ENCODE measurements around the gene EPS15. TPM values are rescaled to one million over a fixed set of nuclear protein-coding genes. Genes with fewer than 3 reads are reported as not detected.
"Not testable (repeated sequence)": the region's sequence is repeated elsewhere in the genome, so short reads cannot be mapped to it uniquely, and the experiment has no call there.

Gene EPS15
- total RNA-seq, 1 experiment from 2014 or later = 54.4 TPM

GRCh38 chr1:51409755-51410541, 109.1 kb downstream of the EPS15 start:
- H3K9me3 ChIP-seq (ENCODE audit: control insufficient read depth, insufficient read depth, low read depth, low read length); H3K27me3 ChIP-seq (ENCODE audit: control insufficient read depth, insufficient read depth, low read length); POLR2A ChIA-PET; ATAC-seq; CTCF ChIA-PET; H3K4me1 ChIP-seq (ENCODE audit: control insufficient read depth, insufficient read depth, low read length); BruUV-seq (replicated peaks); DNase-seq (ENCODE audit: low read depth, low spot score); H3K4me3 ChIP-seq (ENCODE audit: low read depth in 2 of 2, low read length in 2 of 2); in situ Hi-C loops (cut with HindIII; ENCODE audit: low pct_unique_long_range_greater_than_20kb, low sequenced_read_pairs); H3K27ac ChIP-seq (ENCODE audit: low read length); intact Hi-C loops (cut with micrococcal nuclease; ENCODE audit: unreplicated experiment); H3K36me3 ChIP-seq (ENCODE audit: control insufficient read depth, insufficient read depth, low read length): not testable (repeated sequence)

DNA sequence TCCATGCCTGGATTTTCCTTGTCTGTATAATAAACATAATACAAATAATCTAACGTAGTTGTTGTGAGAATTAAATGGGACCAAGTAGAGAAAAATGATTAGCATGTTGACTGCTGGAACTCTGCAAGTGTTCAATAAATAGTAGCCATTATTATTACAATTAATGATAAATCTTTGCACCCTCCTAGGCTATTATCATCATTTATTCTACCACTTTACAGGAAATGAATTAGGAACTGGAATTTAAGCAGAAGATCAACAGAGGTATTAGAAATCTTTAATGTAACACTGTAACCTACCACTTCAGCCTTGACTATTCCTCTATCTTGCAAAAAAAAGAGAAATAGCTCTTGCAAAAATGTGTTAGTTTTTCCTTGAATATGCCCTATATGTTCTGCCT, 126.8 kb downstream of the EPS15 start:
- no peaks in the 10 kb centered on the region for H3K27me3 ChIP-seq (ENCODE audit: control insufficient read depth, insufficient read depth, low read length)
- DNase-seq (ENCODE audit: low read depth, low spot score) (no peak), ATAC-seq (no peak)
- no peak overlapping the region for H3K27ac ChIP-seq (ENCODE audit: low read length)
- CTCF ChIA-PET = no interaction called here
- no peak overlapping the region for H3K4me3 ChIP-seq (ENCODE audit: low read depth in 2 of 2, low read length in 2 of 2)
- intact Hi-C loops (cut with micrococcal nuclease; ENCODE audit: unreplicated experiment) = no loop called here
- in situ Hi-C loops (cut with HindIII; ENCODE audit: low pct_unique_long_range_greater_than_20kb, low sequenced_read_pairs) = no loop called here
- H3K36me3 ChIP-seq (ENCODE audit: control insufficient read depth, insufficient read depth, low read length) = peaks cover 6% of the 10 kb centered on the region; the same call in 1 of the 2 replicates
- POLR2A ChIA-PET = interaction anchor here (1.0 kb wide), 1 partner anchor 21 kb away, joined by 4 read pairs; no protein-coding TSS in a partner anchor
- no peak for TF ChIP-seq POLR2AphosphoS5 (IDR thresholded peaks at IDR 0.05; ENCODE audit: low read depth, low read length)
- no peak for TF ChIP-seq REST (IDR thresholded peaks at IDR 0.05; ENCODE audit: insufficient read depth in 1 of 2, low read depth in 2 of 2, low read length in 1 of 2)
- TF ChIP-seq SIN3A (IDR thresholded peaks at IDR 0.05; ENCODE audit: borderline replicate concordance, insufficient read depth, low read depth, low read length) = no peak
- TF ChIP-seq, protein P1, sequence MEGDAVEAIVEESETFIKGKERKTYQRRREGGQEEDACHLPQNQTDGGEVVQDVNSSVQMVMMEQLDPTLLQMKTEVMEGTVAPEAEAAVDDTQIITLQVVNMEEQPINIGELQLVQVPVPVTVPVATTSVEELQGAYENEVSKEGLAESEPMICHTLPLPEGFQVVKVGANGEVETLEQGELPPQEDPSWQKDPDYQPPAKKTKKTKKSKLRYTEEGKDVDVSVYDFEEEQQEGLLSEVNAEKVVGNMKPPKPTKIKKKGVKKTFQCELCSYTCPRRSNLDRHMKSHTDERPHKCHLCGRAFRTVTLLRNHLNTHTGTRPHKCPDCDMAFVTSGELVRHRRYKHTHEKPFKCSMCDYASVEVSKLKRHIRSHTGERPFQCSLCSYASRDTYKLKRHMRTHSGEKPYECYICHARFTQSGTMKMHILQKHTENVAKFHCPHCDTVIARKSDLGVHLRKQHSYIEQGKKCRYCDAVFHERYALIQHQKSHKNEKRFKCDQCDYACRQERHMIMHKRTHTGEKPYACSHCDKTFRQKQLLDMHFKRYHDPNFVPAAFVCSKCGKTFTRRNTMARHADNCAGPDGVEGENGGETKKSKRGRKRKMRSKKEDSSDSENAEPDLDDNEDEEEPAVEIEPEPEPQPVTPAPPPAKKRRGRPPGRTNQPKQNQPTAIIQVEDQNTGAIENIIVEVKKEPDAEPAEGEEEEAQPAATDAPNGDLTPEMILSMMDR (IDR thresholded peaks at IDR 0.05) = no peak
- no peak for TF ChIP-seq TCF7L2 (IDR thresholded peaks at IDR 0.05; ENCODE audit: low read depth, low read length)
- H3K4me1 ChIP-seq (ENCODE audit: control insufficient read depth, insufficient read depth, low read length) = no peaks in the 10 kb centered on the region
- no peaks in the 10 kb centered on the region for H3K9me3 ChIP-seq (ENCODE audit: control insufficient read depth, insufficient read depth, low read depth, low read length)
- no TSS peak for BruUV-seq (replicated peaks)

DNA sequence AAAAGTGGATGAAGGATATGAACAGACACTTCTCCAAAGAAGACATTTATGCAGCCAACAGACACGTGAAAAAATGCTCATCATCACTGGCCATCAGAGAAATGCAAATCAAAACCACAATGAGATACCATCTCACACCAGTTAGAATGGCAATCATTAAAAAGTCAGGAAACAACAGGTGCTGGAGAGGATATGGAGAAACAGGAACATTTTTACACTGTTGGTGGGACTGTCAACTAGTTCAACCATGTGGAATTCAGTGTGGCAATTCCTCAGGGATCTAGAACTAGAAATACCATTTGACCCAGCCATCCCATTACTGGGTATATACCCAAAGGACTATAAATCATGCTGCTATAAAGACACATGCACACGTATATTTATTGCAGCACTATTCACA, 128.4 kb downstream of the EPS15 start:
- BruUV-seq (replicated peaks); H3K9me3 ChIP-seq (ENCODE audit: control insufficient read depth, insufficient read depth, low read depth, low read length); POLR2A ChIA-PET; ATAC-seq; H3K36me3 ChIP-seq (ENCODE audit: control insufficient read depth, insufficient read depth, low read length); H3K27me3 ChIP-seq (ENCODE audit: control insufficient read depth, insufficient read depth, low read length); in situ Hi-C loops (cut with HindIII; ENCODE audit: low pct_unique_long_range_greater_than_20kb, low sequenced_read_pairs); DNase-seq (ENCODE audit: low read depth, low spot score); H3K27ac ChIP-seq (ENCODE audit: low read length); H3K4me1 ChIP-seq (ENCODE audit: control insufficient read depth, insufficient read depth, low read length); H3K4me3 ChIP-seq (ENCODE audit: low read depth in 2 of 2, low read length in 2 of 2); intact Hi-C loops (cut with micrococcal nuclease; ENCODE audit: unreplicated experiment); CTCF ChIA-PET: not testable (repeated sequence)

GRCh38 chr1:51387288-51387687, 131.8 kb downstream of the EPS15 start:
- intact Hi-C loops (cut with micrococcal nuclease; ENCODE audit: unreplicated experiment); H3K4me1 ChIP-seq (ENCODE audit: control insufficient read depth, insufficient read depth, low read length); H3K27me3 ChIP-seq (ENCODE audit: control insufficient read depth, insufficient read depth, low read length); DNase-seq (ENCODE audit: low read depth, low spot score); BruUV-seq (replicated peaks); ATAC-seq; in situ Hi-C loops (cut with HindIII; ENCODE audit: low pct_unique_long_range_greater_than_20kb, low sequenced_read_pairs); POLR2A ChIA-PET; H3K9me3 ChIP-seq (ENCODE audit: control insufficient read depth, insufficient read depth, low read depth, low read length); H3K36me3 ChIP-seq (ENCODE audit: control insufficient read depth, insufficient read depth, low read length); CTCF ChIA-PET; H3K4me3 ChIP-seq (ENCODE audit: low read depth in 2 of 2, low read length in 2 of 2); H3K27ac ChIP-seq (ENCODE audit: low read length): not testable (repeated sequence)

DNA sequence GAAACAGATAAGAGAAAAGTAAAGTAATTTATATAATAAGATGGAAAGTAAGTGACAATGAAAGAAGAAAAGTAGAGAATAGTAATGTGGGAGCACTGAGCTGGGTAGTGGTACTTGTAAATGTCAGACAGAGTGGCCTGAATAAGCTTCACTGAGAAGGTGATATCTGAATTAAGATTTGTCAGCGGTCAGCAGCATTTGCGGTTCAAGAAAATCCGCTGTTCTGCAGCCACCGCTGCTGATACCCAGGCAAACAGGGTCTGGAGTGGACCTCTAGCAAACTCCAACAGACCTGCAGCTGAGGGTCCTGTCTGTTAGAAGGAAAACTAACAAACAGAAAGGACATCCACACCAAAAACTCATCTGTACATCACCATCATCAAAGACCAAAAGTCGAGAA, 132.8 kb downstream of the EPS15 start:
- intact Hi-C loops (cut with micrococcal nuclease; ENCODE audit: unreplicated experiment); H3K27ac ChIP-seq (ENCODE audit: low read length); BruUV-seq (replicated peaks); H3K27me3 ChIP-seq (ENCODE audit: control insufficient read depth, insufficient read depth, low read length); CTCF ChIA-PET; ATAC-seq; H3K9me3 ChIP-seq (ENCODE audit: control insufficient read depth, insufficient read depth, low read depth, low read length); H3K4me3 ChIP-seq (ENCODE audit: low read depth in 2 of 2, low read length in 2 of 2); H3K36me3 ChIP-seq (ENCODE audit: control insufficient read depth, insufficient read depth, low read length); DNase-seq (ENCODE audit: low read depth, low spot score); in situ Hi-C loops (cut with HindIII; ENCODE audit: low pct_unique_long_range_greater_than_20kb, low sequenced_read_pairs); POLR2A ChIA-PET; H3K4me1 ChIP-seq (ENCODE audit: control insufficient read depth, insufficient read depth, low read length): not testable (repeated sequence)

Measured in Panc1 (cell line).